Measurements from ENCODE around the gene RAPH1.
"Not testable (repeated sequence)": the region's sequence is repeated elsewhere in the genome, so short reads cannot be mapped to it uniquely, and the experiment has no call there.

DNA sequence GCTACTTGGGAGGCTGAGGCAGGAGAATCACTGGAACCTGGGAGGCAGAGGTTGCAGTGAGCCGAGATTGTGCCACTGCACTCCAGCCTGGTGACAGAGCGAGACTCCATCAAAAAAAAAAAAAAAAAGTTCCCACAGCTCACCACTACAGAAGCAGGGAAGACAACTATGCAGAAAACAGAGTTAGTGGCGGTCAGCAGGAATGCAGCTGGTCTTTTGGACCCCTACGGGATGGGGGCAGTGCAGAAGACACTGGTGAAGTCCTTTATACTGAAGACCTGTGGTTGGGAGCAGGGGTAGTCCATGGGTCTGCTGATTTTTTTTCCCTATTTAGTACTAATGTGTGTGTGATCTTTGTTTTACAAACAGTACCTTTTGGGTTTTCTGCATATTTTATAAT lies 105.5 kb downstream of the RAPH1 start:
- TF ChIP-seq, protein P1, sequence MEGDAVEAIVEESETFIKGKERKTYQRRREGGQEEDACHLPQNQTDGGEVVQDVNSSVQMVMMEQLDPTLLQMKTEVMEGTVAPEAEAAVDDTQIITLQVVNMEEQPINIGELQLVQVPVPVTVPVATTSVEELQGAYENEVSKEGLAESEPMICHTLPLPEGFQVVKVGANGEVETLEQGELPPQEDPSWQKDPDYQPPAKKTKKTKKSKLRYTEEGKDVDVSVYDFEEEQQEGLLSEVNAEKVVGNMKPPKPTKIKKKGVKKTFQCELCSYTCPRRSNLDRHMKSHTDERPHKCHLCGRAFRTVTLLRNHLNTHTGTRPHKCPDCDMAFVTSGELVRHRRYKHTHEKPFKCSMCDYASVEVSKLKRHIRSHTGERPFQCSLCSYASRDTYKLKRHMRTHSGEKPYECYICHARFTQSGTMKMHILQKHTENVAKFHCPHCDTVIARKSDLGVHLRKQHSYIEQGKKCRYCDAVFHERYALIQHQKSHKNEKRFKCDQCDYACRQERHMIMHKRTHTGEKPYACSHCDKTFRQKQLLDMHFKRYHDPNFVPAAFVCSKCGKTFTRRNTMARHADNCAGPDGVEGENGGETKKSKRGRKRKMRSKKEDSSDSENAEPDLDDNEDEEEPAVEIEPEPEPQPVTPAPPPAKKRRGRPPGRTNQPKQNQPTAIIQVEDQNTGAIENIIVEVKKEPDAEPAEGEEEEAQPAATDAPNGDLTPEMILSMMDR (IDR thresholded peaks at IDR 0.05) = not testable (repeated sequence)
- not testable (repeated sequence) for TF ChIP-seq ZFX (IDR thresholded peaks at IDR 0.05; ENCODE audit: borderline replicate concordance)

Data from 22Rv1 (cell line).